ENCODE measurements around the gene SP3.
"Not testable (repeated sequence)": the region's sequence is repeated elsewhere in the genome, so short reads cannot be mapped to it uniquely, and the experiment has no call there.

SP3 gene

DNA sequence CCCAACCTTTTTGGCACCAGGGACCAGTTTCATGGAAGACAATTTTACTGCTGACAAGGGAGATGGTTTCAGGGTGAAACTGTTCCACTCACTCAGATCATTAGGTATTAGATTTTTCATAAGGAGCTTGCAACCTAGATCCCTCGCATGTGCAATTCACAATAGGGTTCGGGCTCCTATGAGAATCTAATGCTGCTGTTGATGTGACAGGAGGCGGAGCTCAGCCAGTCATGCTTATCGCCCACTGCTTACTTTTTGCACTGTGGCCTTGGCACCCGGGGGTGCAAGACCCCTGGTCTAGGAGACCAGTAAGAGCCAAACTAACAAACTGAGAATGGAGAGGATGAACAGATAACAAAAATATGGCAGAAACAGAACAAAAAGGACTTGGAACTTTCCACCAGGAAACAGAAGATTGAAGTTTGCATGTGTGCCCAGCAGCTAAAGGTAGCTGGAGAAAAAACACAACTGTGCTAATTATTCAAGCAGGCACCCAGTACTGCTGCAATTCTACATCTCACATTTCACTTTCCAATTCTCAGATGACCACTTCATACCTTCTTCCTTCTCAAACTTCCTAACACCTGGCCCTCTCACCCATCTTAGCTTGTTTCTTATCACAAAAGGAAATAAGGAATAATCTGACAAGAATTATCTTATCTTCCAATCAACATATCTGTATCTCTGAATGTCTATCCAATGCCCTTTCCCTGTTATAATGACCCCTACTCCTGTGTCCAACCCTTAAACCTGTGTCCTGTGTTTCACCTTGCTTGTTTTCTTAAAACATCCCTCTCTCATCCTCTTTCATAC is 24.8 kb downstream of the SP3 start:
- DNase-seq: no peak

DNA sequence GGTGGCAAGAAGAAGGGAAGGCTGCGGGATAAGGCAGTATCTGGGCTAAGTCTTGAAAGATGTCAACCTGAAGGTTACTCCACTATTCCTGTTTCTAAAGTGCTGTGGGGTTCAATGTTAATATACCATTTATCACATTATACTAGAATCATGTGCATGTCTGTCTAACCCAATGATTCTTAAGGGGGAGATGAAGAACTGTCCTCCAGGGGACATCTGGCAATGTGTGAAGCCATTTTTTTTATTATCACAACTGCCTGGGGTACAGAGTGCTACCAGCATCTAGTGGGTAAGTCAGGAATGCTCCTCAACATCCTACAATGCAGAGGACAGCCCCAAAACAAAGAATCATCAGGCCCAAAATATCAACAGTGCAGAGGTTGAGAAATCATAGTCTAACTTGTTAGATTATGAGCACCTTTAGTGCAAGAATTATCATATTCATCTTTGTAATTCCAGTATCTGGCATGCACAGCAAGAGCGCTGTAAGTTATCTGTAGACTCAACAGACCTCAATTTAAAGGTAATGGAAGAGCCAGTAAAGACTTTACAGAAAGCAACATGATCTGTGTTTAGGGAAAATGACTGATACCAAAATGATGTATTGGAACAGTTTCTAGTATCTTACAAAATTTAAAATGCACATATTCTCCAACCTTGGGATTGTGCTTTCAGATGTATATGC is 26.3 kb downstream of the SP3 start:
- DNase-seq: no peak

DNA sequence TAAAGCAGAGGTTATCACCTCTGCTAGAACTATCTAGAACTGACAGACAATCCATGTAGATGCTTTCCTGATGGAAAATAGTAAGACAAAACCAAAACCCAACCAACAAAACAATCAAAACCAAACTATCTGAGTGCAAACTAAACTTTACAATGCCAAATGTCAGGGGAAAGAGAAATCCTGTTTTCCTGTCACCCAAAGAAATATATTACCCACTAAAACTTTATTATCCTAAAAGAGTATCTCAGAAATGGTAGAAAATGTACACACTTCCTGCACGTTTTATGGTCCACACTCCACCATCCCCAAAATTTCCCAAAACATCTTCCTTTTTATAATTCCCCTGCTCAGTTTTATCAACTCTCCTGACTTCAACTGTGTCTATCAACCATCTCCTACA is 29.9 kb downstream of the SP3 start:
- DNase-seq: no peak

DNA sequence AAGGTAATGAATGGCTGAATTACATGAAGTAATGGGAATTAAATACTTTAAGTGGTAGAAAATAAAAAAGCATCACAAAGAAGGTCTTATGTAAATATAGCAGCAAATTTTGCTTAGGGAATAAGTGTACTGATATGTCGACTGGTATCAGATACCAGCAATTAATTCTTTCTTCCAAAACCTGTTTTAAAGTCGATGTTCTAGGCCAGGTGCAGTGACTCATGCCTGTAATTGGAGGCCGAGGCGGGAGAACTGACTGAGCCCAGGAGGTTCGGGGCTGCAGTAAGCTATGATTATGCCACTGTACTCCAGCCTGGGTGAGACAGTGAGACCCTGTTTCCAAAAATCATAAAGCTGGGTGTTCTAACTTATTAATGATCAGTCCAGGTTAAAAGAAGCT is 30.3 kb downstream of the SP3 start:
- DNase-seq: no peak

DNA sequence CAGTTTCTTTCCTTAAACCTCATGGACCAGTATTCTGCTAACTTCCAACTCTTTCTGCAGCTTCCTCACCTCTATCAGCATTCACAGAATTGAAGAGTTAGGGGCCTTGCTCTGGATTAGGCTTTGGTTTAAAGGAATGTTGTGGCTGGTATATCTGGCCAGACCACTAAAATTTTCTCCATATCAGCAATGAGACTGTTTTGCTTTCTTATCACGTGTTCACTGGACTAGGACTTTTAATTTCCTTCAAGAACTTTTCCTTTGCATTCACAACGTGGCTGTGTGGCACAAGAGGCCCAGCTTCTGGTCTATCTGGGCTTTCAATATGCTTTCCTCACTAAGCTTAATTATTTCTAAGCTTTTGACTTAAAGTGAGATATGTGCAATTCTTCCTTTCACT is 33.4 kb downstream of the SP3 start:
- no peak for DNase-seq

DNA sequence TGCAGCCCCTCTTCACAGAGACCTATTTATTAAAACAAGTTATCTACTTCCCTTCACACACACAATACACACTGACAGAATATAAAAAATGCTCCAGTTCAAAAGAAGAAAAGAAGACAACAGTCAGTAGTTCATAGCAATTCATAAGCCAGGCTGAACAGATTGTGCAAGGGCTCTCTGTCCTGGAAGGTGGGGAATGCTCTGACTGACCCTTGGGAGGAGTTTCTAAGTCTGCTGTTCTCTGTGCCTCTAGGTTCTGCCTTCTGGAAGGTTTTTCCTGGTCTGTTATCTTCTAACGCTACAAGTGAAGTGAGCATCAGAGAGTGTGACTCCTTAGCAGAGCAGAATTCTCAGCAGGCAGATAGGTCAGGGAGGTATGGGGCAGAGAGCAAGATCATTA is 35.7 kb downstream of the SP3 start:
- no peak for DNase-seq

DNA sequence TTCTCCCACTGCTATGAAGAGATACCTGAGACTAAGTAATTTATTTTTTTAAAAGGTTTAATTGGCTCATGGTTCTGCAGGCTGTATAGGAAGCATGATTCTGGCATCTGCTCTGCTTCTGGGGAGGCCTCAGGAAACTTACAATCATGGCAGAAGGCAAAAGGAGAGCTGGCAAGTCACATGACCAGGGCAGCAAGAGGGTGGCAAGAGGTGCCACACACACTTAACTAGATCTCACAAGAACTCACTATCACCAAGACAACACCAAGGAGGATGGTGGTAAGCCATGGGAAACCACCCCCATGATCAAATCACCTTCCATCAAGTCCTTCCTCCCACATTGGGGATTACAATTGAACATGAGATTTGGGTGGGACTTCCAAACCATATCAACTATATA is 38.3 kb downstream of the SP3 start:
- no peak for DNase-seq

DNA sequence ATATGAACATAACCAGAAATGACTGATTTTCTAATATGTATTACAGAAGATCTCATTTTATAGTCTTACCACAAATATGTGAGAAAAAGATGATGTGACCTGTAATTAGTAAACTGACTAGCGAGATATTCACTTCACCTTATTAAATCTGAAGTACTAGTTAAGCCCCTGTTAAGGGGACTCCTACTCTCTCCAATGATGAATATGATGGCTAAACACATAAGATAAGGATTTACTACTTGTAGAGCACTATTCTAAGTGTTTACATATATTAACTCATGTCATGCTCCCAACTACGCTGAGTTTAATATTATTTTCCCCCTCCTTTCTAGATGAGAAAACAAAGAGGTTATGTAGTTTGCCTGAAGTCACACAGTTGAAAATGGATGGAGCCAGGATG is 40.9 kb downstream of the SP3 start:
- no peak for DNase-seq

DNA sequence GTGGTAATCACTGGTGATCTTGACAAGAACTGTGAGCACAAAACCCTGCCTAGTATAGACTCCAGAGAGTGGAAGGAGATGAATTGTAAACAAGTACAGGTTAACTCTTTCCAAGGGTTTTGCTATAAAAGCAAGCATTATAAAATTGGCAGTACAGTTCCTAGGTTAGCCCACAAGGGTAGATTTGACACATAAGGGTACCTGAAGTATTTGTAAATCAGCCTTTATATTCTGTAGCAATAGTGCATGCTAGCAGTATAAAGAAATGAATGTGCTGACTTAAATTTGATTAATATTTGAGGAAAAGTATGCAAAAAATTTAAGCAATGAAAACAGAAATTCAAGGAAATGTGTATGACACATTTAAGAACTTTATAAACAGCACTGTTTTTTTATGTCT is 42.4 kb downstream of the SP3 start:
- DNase-seq: no peak

DNA sequence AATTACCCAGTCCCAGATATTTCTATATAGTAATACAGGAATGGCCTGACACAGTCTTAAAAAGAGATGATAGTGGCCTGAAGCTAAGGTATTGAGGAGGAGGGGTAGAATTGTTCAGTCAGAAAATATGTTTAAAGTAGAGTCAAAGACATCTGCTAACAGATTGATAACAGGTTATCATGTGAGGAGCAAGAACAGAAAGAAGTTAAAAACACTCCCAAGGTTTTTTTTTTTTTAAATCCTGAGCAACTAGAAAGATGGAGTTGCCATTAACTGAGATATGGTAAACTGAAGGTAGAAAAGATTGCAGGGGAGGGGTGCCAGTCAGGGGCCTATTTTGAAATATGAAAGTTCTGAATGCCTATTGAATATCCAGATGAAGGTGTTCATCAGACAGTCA is 43.1 kb downstream of the SP3 start:
- no peak for DNase-seq

DNA sequence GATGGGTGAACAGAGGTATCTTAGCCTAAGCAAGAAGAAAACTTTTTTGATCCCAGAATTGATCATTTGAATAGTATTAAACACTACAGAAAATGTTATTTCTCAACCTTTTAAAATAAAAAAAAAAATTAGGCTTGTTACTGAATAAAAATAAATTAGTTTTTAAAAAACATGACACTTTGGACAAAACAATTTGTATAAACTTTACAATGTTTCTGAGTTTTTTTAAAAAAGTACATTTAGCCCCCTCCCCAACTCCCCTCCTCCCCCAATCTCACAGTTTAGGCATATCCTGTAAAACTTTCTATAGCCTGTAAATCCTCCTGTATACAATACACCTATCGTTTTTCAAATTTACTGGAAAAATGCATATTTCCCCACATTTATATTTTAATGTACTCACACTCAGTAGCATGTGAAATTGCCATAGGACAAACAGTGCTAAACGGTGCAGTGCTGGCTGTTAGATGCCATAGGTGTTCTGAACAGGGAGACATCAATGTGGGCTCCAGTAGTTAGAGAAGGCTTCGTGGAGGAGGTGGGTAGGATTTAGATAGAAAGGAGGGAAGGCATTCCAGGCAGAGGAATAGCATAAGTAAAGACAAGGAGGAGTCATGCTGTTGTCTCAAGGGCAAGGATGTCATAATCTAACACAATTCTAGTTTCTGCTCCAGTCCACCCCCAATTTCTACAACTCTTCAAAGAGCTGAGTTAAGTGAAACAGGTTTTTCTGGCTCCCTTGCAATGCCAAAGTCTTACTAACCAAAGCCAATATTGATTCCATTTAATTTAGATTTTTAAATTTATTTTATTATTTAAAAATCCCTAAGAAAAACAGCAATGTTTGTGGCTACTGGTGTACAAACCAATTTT is 50.9 kb downstream of the SP3 start:
- no peak for DNase-seq

DNA sequence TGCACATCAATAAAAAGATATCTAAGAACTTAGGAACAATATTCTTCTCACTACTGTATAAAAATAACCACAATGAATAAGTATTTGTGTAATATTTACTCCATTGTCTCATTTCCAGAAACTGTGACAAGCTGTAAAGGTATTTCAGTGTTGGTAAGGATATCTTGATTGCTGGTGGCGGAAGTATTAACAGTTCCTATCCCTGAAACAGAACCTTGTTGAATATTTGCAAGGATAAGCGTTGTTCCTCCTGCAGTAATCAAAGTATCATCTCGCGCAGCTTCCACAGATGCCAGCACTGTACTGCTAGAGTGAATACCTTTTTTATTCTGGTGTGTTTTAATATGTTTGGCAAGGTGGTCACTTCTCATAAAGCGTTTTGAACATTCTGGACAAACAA is 55.3 kb downstream of the SP3 start:
- DNase-seq: no peak

DNA sequence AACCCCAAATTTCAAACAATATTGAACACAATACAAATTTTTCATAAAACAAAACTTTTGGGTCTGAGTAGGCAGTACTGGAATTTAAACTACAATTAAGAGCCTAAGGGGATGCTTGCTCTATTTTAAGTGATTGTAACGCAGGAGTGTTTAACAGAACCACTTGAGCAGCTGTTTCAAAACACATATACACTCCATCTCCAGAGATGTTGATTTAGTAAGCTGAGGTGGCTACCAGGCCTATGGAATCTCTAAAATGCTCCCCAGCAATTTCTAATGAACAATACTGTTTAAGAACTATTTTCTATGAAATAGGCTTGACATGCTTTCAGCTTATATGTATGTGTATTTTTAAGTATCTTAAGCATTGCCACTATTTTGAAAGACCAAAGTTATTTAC is 58.5 kb downstream of the SP3 start:
- no peak for DNase-seq

DNA sequence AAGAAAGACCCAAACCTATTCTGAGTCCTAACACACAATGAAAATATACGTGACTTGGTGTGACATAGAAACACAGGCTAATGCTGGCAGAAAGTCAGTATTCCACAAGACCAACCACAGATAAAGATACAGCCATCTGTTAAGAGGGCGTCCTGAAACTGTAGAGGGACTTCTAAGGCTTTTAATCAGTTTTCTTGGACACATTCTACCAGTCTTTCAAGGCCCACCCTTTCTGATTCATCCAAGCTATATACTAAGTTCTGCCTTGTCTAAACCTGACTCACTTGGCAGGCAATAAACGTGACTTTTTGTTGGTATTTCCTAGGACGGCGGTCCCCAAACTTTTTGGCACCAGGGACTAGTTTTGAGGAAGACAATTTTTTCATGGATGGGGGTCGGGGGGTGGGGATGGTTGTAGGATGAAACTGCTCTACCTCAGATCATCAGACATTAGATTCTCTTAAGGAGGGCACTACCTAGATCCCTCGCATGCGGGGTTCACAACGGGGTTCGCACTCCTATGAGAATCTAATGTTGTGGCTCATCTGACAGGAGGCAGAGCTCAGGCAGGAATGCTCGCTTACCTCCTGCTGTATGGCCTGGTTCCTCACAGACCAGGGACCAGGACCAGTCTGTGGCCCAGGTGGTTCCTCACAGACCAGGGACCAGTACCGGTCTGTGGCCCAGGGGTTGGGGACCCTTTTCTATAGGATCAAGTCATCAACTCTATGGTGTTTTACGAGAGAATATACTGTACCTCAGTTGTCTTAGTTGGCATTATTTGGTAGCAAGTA is 61.4 kb downstream of the SP3 start:
- DNase-seq: no peak

DNA sequence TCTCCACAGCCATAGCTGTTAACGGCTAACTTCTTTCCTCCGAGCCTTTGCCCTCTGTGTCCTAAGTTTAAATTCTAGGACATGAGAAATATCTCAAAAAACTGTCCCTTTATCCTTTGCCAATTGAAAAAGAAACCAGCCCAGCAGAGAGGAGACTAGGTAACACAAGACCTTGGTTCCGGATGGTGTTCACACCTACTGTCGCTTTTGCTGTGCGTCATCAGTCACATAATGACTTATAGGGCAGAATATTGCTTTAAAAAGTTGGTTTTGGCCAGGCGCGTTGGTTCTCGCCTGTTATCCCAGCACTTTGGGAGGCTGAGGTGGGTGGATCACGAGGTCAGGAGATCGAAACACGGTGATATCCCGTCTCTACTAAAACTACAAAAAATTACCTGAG is 66.2 kb downstream of the SP3 start:
- DNase-seq: peak in 1 of 2 experiments; percentile 27

DNA sequence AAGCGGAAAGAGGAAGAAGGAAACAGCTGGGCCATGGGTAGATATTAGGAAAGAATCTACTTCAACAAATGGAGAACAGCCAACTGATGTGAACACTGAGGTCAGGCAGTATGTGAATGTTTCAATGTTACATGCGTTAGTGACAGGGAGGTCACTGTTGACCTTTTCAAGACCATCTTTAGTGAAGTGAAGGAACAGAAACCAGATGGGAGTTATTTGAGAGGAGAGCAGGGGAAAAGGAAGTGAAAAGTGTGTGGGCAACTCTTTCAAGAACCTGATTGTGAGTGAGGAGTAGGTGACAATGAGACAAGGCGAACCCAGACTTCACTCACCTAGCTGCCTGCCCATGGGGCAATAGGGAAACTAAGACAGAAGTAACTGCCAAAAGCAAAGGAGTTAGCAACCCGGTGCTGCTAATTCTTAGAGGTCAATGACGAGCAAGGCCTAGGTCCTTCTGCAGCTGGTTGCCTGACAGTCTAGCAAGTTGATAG is 67.0 kb downstream of the SP3 start:
- DNase-seq: no peak

DNA sequence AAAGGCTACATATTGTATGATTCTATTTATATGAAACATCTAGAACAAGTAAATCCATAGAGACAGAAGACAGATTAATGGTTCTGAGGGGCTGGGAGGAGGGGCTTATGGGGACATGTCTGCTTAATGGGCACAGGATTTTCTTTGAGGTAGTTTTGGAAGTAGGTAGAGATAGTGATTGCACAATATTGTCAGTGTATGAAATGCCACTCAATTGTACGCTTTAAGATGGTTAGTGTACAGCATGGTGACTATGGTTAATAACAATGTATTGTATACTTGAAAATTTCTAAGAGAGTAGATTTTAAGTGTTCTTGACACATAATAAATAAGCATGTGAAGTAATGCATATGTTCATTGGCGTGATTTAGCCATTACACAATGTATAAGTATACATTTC is 68.4 kb downstream of the SP3 start:
- no peak for DNase-seq

DNA sequence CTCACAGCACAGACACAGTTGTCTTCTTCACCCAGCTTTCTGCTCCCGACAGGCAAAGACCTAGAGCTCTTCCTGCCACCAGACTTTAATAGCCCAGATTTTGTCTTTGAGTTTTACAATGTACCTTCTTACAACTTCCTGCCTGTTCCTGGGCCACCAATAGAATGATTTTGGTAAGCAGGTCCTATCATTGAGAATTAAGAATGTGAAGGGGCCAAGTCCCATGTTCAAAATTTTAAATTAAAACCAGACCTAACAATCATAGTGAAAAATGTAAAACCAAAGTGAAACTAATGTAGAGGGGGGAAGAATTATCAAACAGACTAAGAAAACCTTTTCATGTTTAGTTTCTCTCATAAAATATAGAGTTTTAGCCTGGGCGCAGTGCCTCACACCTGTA is 72.8 kb downstream of the SP3 start:
- no peak for DNase-seq

DNA sequence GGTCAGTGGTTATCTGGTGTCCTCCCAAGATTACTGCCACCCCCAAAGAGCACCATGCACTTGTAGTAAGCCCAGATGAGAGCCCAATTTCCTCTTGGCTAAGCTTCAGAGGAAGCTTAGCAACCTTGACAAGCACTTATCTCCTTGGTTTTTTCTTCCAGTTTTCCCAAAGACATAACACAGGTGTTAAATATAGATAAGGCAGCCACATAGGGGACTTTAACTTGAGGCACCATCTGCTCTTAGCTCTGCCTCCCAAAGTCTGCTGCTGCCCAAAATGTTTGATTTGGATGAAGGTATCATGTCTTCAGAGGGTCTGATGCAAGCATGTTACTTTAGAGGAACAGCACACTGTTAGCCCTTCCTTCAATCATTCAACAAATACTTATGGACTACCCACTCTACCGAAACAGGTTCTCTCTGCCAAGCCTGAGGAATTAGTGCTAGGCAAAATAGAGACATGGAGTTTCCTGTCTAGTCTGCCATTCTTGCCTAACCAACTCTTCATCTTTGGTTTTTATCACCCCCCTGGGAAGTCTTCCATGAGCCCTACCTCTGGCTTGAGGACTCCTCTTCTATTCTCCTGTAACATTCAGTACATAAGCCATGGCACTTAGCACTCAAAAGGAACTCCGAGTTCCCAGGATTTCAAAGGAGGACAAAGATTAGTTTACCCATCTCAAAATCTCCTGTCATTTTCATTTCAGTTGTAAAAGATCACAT is 73.7 kb downstream of the SP3 start:
- no peak for DNase-seq

DNA sequence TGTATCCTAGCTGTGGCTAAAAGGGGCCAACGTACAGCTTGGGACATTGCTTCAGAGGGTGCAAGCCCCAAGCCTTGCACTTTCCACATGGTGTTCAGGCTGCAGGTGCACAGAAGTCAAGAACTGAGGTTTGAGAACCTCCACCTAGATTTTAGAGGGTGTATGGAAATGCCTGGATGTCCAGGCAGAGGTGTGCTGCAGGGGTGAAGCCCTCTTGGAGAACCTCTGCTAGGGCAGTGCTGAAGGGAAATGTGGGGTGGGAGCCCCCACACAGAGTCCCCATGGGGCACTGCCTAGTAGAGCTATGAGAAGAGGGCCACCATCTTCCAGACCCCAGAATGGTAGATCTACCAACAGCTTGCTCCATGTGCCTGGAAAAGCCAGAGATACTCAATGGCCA is 75.7 kb downstream of the SP3 start:
- DNase-seq: not testable (repeated sequence)

DNA sequence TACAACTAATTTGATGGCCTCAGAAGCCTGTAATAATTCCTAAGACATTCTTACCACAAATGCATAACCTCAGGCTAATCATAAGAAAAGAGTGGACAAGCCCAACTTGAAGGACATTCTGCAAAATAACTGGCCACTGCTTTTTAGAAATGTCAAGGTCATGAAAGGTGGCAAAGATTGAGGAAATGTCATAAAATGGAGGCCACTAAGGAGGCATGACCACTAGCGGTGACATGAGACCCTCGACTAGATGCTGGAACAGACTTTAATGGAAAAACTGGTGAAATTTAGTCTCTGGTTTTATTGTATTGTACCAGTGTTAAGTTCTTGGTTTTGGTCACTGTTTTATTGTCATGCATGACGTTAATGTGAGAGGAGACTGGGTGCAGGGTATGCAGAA is 78.6 kb downstream of the SP3 start:
- no peak for DNase-seq

Measured in activated T-cell treated with anti-CD3 and anti-CD28 coated beads, Interleukin-2, amount 50 U/mL, for 48 hours (primary cell).